Stimulated activated CD4-positive, alpha-beta T cell treated with anti-CD3 and anti-CD28 coated beads, Interleukin-2, amount 100 ng/mL, for 4 hours (primary cell): Measurements from ENCODE around the gene LRCH4.

Experiments
- DNase-seq: peaks from one replicate; pipeline ENCODE4 v3.0.0-alpha.2; 2020; ENCODE audit warnings: low read depth

Gene LRCH4

GRCh38 chr7:100604976-100605911 is 19.3 kb upstream of the LRCH4 start:
- DNase-seq = no peak

GRCh38 chr7:100604028-100604975 is 18.4 kb upstream of the LRCH4 start:
- peak; percentile 50 for DNase-seq

- no peak for DNase-seq
These were observed 17.7 kb upstream of the LRCH4 start for GRCh38 chr7:100603726-100604027.

- no peak for DNase-seq
These were observed 17.2 kb upstream of the LRCH4 start for GRCh38 chr7:100602889-100603725.

- DNase-seq = no peak
These were observed 14.8 kb upstream of the LRCH4 start for GRCh38 chr7:100600730-100601038.

GRCh38 chr7:100599911-100600729 is 14.2 kb upstream of the LRCH4 start:
- DNase-seq = no peak

- no peak for DNase-seq
These were observed 12.5 kb upstream of the LRCH4 start for GRCh38 chr7:100598425-100598824.

GRCh38 chr7:100595188-100595587 is 9.3 kb upstream of the LRCH4 start:
- DNase-seq = no peak

GRCh38 chr7:100591596-100591995 is 5.7 kb upstream of the LRCH4 start:
- no peak for DNase-seq

GRCh38 chr7:100590077-100590737 is 4.3 kb upstream of the LRCH4 start:
- DNase-seq = no peak

- DNase-seq = no peak
These were observed 3.5 kb upstream of the LRCH4 start for GRCh38 chr7:100589341-100589947.

GRCh38 chr7:100588438-100588837 is 2.5 kb upstream of the LRCH4 start:
- DNase-seq = no peak

- DNase-seq = peak; percentile 99
These were observed 517 bp upstream of the LRCH4 start, which contains the start of gene FBXO24 for GRCh38 chr7:100586266-100587025. Gene FBXO24, plus strand, starts transcription at chr7:100586328. Its CDS starts 298 bp downstream, at chr7:100586626.

GRCh38 chr7:100584683-100585510 is 1.0 kb downstream of the LRCH4 start:
- DNase-seq = no peak

GRCh38 chr7:100584054-100584682 is 1.8 kb downstream of the LRCH4 start:
- DNase-seq = no peak

- DNase-seq = peak; percentile 29
These were observed 2.5 kb downstream of the LRCH4 start for GRCh38 chr7:100583132-100584053.

GRCh38 chr7:100582650-100583049 is 3.3 kb downstream of the LRCH4 start:
- DNase-seq = no peak
